ENCODE results near the gene ZNF662.
A peak's percentile ranks its signal among the peaks of the same experiment; 100 is the strongest.

DNA sequence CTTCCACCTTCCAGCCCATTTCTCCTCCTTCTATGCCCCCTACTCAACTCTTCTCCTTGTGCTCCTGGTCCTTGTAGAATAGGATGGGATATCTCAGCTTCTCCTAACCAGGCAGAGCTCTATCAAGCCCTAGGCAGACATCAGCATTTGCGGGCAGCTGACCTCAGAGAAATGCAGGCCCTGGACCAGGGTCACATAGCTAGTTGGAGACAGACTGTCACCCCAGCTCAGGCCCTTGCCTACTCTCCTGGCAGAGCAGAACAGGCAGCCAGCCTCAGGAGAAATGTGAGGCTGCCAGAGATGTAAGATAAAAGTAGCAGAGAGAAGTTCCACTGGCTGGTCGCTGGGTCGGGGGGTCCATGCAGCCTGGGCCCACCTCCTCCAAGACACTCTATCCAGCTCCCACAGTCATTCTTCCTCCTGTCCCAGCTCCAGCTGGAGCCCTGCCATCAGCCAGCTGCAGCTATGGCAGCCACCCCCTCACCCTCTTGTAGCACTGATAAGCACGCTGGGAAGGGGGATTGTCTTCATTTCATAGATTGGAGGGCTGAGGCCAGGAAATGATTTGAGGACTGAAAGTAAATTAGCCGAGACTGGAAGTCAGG lies 34.2 kb upstream of the ZNF662 start:
- TF ChIP-seq, protein P1, sequence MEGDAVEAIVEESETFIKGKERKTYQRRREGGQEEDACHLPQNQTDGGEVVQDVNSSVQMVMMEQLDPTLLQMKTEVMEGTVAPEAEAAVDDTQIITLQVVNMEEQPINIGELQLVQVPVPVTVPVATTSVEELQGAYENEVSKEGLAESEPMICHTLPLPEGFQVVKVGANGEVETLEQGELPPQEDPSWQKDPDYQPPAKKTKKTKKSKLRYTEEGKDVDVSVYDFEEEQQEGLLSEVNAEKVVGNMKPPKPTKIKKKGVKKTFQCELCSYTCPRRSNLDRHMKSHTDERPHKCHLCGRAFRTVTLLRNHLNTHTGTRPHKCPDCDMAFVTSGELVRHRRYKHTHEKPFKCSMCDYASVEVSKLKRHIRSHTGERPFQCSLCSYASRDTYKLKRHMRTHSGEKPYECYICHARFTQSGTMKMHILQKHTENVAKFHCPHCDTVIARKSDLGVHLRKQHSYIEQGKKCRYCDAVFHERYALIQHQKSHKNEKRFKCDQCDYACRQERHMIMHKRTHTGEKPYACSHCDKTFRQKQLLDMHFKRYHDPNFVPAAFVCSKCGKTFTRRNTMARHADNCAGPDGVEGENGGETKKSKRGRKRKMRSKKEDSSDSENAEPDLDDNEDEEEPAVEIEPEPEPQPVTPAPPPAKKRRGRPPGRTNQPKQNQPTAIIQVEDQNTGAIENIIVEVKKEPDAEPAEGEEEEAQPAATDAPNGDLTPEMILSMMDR (IDR thresholded peaks at IDR 0.05): no peak
- peak; percentile 21 for TF ChIP-seq POLR2A (IDR thresholded peaks at IDR 0.05)

Data from right lobe of liver (tissue), 4 donors.